Neural crest cell (in vitro differentiated cells): ENCODE results near the gene COL23A1. TPM values are rescaled to one million over a fixed set of nuclear protein-coding genes. Genes with fewer than 3 reads are reported as not detected.
A peak's percentile ranks its signal among the peaks of the same experiment; 100 is the strongest.

Experiments used
- DNase-seq: peaks from one replicate; pipeline ENCODE4 v3.0.0; 2021; ENCODE audit warnings: low read depth, mixed read lengths, low spot score
- H3K27ac Mint-ChIP-seq: one replicate; pipeline ENCODE4 v1.8.0; 2021; ENCODE audit warnings: mild to moderate bottlenecking, mixed read lengths; ENCODE audit not compliant: unreplicated experiment
- H3K27me3 Mint-ChIP-seq: 2 replicates; pipeline ENCODE4 v1.8.0; 2021; ENCODE audit warnings: low read depth, mild to moderate bottlenecking, mixed read lengths
- H3K36me3 Mint-ChIP-seq: 2 replicates; pipeline ENCODE4 v1.8.0; 2021; ENCODE audit warnings: low read depth, mild to moderate bottlenecking, mixed read lengths
- H3K4me1 Mint-ChIP-seq: 2 replicates; pipeline ENCODE4 v1.8.0; 2021; ENCODE audit warnings: mixed read lengths
- H3K4me3 Mint-ChIP-seq: one replicate; pipeline ENCODE4 v1.8.0; 2021; ENCODE audit warnings: mild to moderate bottlenecking, mixed read lengths
- H3K9me3 Mint-ChIP-seq: 2 replicates; pipeline ENCODE4 v1.8.0; 2021; ENCODE audit warnings: mixed read lengths
- CTCF ChIP-seq: fragments of 200-600 bp; sonication (generic); conservative IDR thresholded peaks from 2 replicates; pipeline ENCODE4 v1.5.0; 2021; ENCODE audit warnings: antibody characterized with exemption, mild to moderate bottlenecking
- total RNA-seq: library from RNA; stranded (reverse); gene quantifications from 2 replicates; pipeline ENCODE4 v1.2.1, GENCODE V29; 2021

The COL23A1 gene
- total RNA-seq, 1 donor from 2014 or later: 33.7 TPM

GRCh38 chr5:178221282-178221681 lies 368.9 kb downstream of the COL23A1 start:
- no peak for DNase-seq
- Mint-ChIP-seq H3K4me3 (peak overlapping the region; percentile 21), H3K9me3 (no peaks in the 10 kb centered on the region), H3K27ac (no peak overlapping the region), H3K27me3 (peaks cover 6% of the 10 kb centered on the region), H3K4me1 (peaks cover 15% of the 10 kb centered on the region), H3K36me3 (peaks cover 20% of the 10 kb centered on the region)
- no peak for TF ChIP-seq CTCF

GRCh38 chr5:178218827-178219226 lies 371.4 kb downstream of the COL23A1 start:
- no peak overlapping the region for H3K27ac Mint-ChIP-seq
- DNase-seq: no peak
- H3K36me3 Mint-ChIP-seq: peaks cover 28% of the 10 kb centered on the region
- TF ChIP-seq CTCF: no peak
- no peaks in the 10 kb centered on the region for H3K9me3 Mint-ChIP-seq
- H3K27me3 Mint-ChIP-seq: peaks cover 21% of the 10 kb centered on the region
- peak overlapping the region; percentile 31 for H3K4me3 Mint-ChIP-seq
- H3K4me1 Mint-ChIP-seq: peaks cover 14% of the 10 kb centered on the region

GRCh38 chr5:178218237-178218776 lies 371.9 kb downstream of the COL23A1 start:
- H3K27ac Mint-ChIP-seq: no peak overlapping the region
- peaks cover 14% of the 10 kb centered on the region for H3K4me1 Mint-ChIP-seq
- TF ChIP-seq CTCF: no peak
- H3K27me3 Mint-ChIP-seq: peaks cover 26% of the 10 kb centered on the region
- DNase-seq: no peak
- H3K4me3 Mint-ChIP-seq: peak overlapping the region; percentile 31
- peaks cover 33% of the 10 kb centered on the region for H3K36me3 Mint-ChIP-seq
- no peaks in the 10 kb centered on the region for H3K9me3 Mint-ChIP-seq

GRCh38 chr5:178216779-178217178 lies 373.4 kb downstream of the COL23A1 start:
- H3K27ac Mint-ChIP-seq: no peak overlapping the region
- no peak for TF ChIP-seq CTCF
- peaks cover 36% of the 10 kb centered on the region for H3K27me3 Mint-ChIP-seq
- peaks cover 42% of the 10 kb centered on the region for H3K36me3 Mint-ChIP-seq
- peaks cover 11% of the 10 kb centered on the region for H3K4me1 Mint-ChIP-seq
- no peak for DNase-seq
- H3K4me3 Mint-ChIP-seq: peak overlapping the region; percentile 95
- no peaks in the 10 kb centered on the region for H3K9me3 Mint-ChIP-seq

GRCh38 chr5:178216088-178216534 lies 374.1 kb downstream of the COL23A1 start:
- no peak for TF ChIP-seq CTCF
- no peak for DNase-seq
- Mint-ChIP-seq H3K4me3 (peak overlapping the region; percentile 95), H3K27ac (no peak overlapping the region), H3K27me3 (peaks cover 40% of the 10 kb centered on the region), H3K4me1 (peaks cover 9% of the 10 kb centered on the region), H3K36me3 (peaks cover 47% of the 10 kb centered on the region), H3K9me3 (no peaks in the 10 kb centered on the region)
